ENCODE results near the gene ST3GAL4. TPM values are rescaled to one million over a fixed set of nuclear protein-coding genes. Genes with fewer than 3 reads are reported as not detected.

Gene ST3GAL4
- polyA plus RNA-seq, 1 donor (not counting 4 experiments of a cell fraction or from before 2014, with no cell fraction given), result 24.6 TPM

- H3K4me3 ChIP-seq (ENCODE audit: control insufficient read depth in 2 of 3, extremely low read depth in 1 of 3, insufficient read depth in 2 of 3, low read depth in 1 of 3, low read length in 3 of 3), result no peak overlapping the region
- dilution Hi-C loops (cut with MboI; ENCODE audit: extremely low pct_ligation_motif_present, low sequenced_read_pairs), result no loop called here
- no peaks in the 10 kb centered on the region for H4K20me1 ChIP-seq (ENCODE audit: control insufficient read depth, extremely low read depth, insufficient read depth, low read length)
- TF ChIP-seq EZH2 (IDR thresholded peaks at IDR 0.05; ENCODE audit: low read length) (no peak), CTCF (optimal IDR thresholded peaks at IDR 0.05 in 1 of 3, IDR thresholded peaks at IDR 0.05 in 1 of 3, conservative IDR thresholded peaks at IDR 0.05 in 1 of 3; ENCODE audit: extremely low read depth in 1 of 3, insufficient read depth in 2 of 3, low read length in 3 of 3) (no peak)
- DNase-seq (ENCODE audit: low read depth, low spot score) (no peak), FAIRE-seq (no peak)
- no peak overlapping the region for H3K27ac ChIP-seq (ENCODE audit: control insufficient read depth, insufficient read depth, low read length)
- H3K79me2 ChIP-seq (ENCODE audit: control insufficient read depth, insufficient read depth, low read length), result no peaks in the 10 kb centered on the region
- H3K9me1 ChIP-seq (ENCODE audit: control insufficient read depth, extremely low read depth, insufficient read depth, low read length), result peaks cover 3% of the 10 kb centered on the region
- no peak overlapping the region for H3K4me2 ChIP-seq (ENCODE audit: control insufficient read depth, extremely low read depth, insufficient read depth, low read depth, low read length)
- H3K4me1 ChIP-seq (ENCODE audit: control insufficient read depth, extremely low read depth, insufficient read depth, low read length), result peaks cover 20% of the 10 kb centered on the region
- H3K9ac ChIP-seq (ENCODE audit: control insufficient read depth, extremely low read depth, insufficient read depth, low read length), result no peak overlapping the region
- H3K9me3 ChIP-seq (ENCODE audit: control insufficient read depth, low read depth, low read length), result no peaks in the 10 kb centered on the region
- H2AFZ ChIP-seq (ENCODE audit: control insufficient read depth, low read length), result no peak overlapping the region
- H3K36me3 ChIP-seq (ENCODE audit: control insufficient read depth in 2 of 2, extremely low read depth in 1 of 2, insufficient read depth in 2 of 2, low read length in 2 of 2), result peaks cover 0 to 4% of the 10 kb centered on the region in 2 experiments
- H3K27me3 ChIP-seq (ENCODE audit: control insufficient read depth, extremely low read depth, insufficient read depth, low read length), result no peaks in the 10 kb centered on the region
Measured at GRCh38 chr11:126329644-126330211, 25.8 kb upstream of the ST3GAL4 start.

- no peak for DNase-seq (ENCODE audit: low read depth, low spot score)
- Histone ChIP-seq H3K9me1 (ENCODE audit: control insufficient read depth, extremely low read depth, insufficient read depth, low read length) (peaks cover 3% of the 10 kb centered on the region), H3K4me1 (ENCODE audit: control insufficient read depth, extremely low read depth, insufficient read depth, low read length) (peaks cover 20% of the 10 kb centered on the region), H3K27ac (ENCODE audit: control insufficient read depth, insufficient read depth, low read length) (no peak overlapping the region), H3K4me2 (ENCODE audit: control insufficient read depth, extremely low read depth, insufficient read depth, low read depth, low read length) (no peak overlapping the region), H3K4me3 (ENCODE audit: control insufficient read depth in 2 of 3, extremely low read depth in 1 of 3, insufficient read depth in 2 of 3, low read depth in 1 of 3, low read length in 3 of 3) (no peak overlapping the region), H3K27me3 (ENCODE audit: control insufficient read depth, extremely low read depth, insufficient read depth, low read length) (no peaks in the 10 kb centered on the region), H3K9me3 (ENCODE audit: control insufficient read depth, low read depth, low read length) (no peaks in the 10 kb centered on the region), H4K20me1 (ENCODE audit: control insufficient read depth, extremely low read depth, insufficient read depth, low read length) (no peaks in the 10 kb centered on the region), H3K9ac (ENCODE audit: control insufficient read depth, extremely low read depth, insufficient read depth, low read length) (no peak overlapping the region), H3K36me3 (ENCODE audit: control insufficient read depth in 2 of 2, extremely low read depth in 1 of 2, insufficient read depth in 2 of 2, low read length in 2 of 2) (peaks cover 4 to 8% of the 10 kb centered on the region in 2 experiments), H3K79me2 (ENCODE audit: control insufficient read depth, insufficient read depth, low read length) (no peaks in the 10 kb centered on the region), H2AFZ (ENCODE audit: control insufficient read depth, low read length) (no peak overlapping the region)
- dilution Hi-C loops (cut with MboI; ENCODE audit: extremely low pct_ligation_motif_present, low sequenced_read_pairs), result no loop called here
- TF ChIP-seq CTCF (optimal IDR thresholded peaks at IDR 0.05 in 1 of 3, IDR thresholded peaks at IDR 0.05 in 1 of 3, conservative IDR thresholded peaks at IDR 0.05 in 1 of 3; ENCODE audit: extremely low read depth in 1 of 3, insufficient read depth in 2 of 3, low read length in 3 of 3) (no peak), EZH2 (IDR thresholded peaks at IDR 0.05; ENCODE audit: low read length) (no peak)
- FAIRE-seq, result no peak
Measured at GRCh38 chr11:126331286-126331685, 24.2 kb upstream of the ST3GAL4 start.
